K562 (cell line): ENCODE results near the gene SEC14L1. TPM values are rescaled to one million over a fixed set of nuclear protein-coding genes. Genes with fewer than 3 reads are reported as not detected.
A peak's percentile ranks its signal among the peaks of the same experiment; 100 is the strongest.

Source experiments
- BCL6 ChIP-seq: fragments of 250-450 bp; sonication (Bioruptor Pico); IDR thresholded peaks from 2 replicates; pipeline ENCODE4 v1.4.0; 2020
- CBX5 ChIP-seq: IDR thresholded peaks from 2 replicates; pipeline ENCODE4 v1.6.1; 2014; ENCODE audit warnings: low read depth, borderline replicate concordance
- MAFG ChIP-seq: fragments of 450-650 bp; conservative IDR thresholded peaks from 2 replicates; pipeline ENCODE4 v1.6.1; 2016; ENCODE audit warnings: missing genetic modification characterization, missing compliant biosample characterization
- NFE2 ChIP-seq: IDR thresholded peaks from 2 replicates; pipeline ENCODE4 v1.6.1; 2014; ENCODE audit warnings: antibody characterized with exemption, low read depth
- PCBP2 ChIP-seq: fragments of 200-400 bp; formaldehyde crosslinking; IDR thresholded peaks from 2 replicates; pipeline ENCODE4 v1.6.1; 2018; ENCODE audit warnings: low read length, low read depth, mild to moderate bottlenecking, moderate library complexity; ENCODE audit not compliant: poor library complexity, severe bottlenecking
- SFPQ ChIP-seq: fragments of 200-400 bp; formaldehyde crosslinking; IDR thresholded peaks from 2 replicates; pipeline ENCODE4 v1.6.1; 2017; ENCODE audit warnings: mild to moderate bottlenecking, low read depth, low read length, moderate library complexity
- SRSF1 ChIP-seq: fragments of 200-400 bp; formaldehyde crosslinking; IDR thresholded peaks from 2 replicates; pipeline ENCODE4 v1.6.1; 2017; ENCODE audit warnings: mild to moderate bottlenecking, low read depth, low read length, moderate library complexity
- STAG1 ChIP-seq: sonication (generic); formaldehyde crosslinking; IDR thresholded peaks from 2 replicates; pipeline ENCODE4 v1.5.0; 2020; ENCODE audit warnings: missing genetic modification reagents, borderline replicate concordance
- ZBTB11 ChIP-seq, 3 experiments: fragments of 200-800 bp in 1 of 3; fragments of 250-450 bp in 1 of 3; fragments of 450-650 bp in 1 of 3; sonication (Bioruptor Pico) in 1 of 3; sonication (Bioruptor generic) in 1 of 3; formaldehyde crosslinking in 1 of 3; IDR thresholded peaks; 2 replicates each; pipeline versions ENCODE4 v1.6.1 to v1.8.0; 2016 to 2022; ENCODE audit warnings: mild to moderate bottlenecking in 2 of 3, missing genetic modification characterization in 2 of 3, missing compliant biosample characterization in 1 of 3, moderate library complexity in 1 of 3
- ZKSCAN8 ChIP-seq: fragments of 200-800 bp; sonication (Bioruptor generic); IDR thresholded peaks from 2 replicates; pipeline ENCODE4 v1.6.1; 2016; ENCODE audit warnings: missing genetic modification characterization, missing compliant biosample characterization
- ZNF263 ChIP-seq: sonication (generic); formaldehyde crosslinking; IDR thresholded peaks from 2 replicates; pipeline ENCODE4 v1.8.0; 2022; ENCODE audit warnings: mild to moderate bottlenecking, missing genetic modification reagents, borderline replicate concordance
- ZNF407 ChIP-seq: fragments of 450-650 bp; IDR thresholded peaks from 2 replicates; pipeline ENCODE4 v1.6.1; 2016; ENCODE audit warnings: low read depth
- ZNF778 ChIP-seq: fragments of 450-650 bp; formaldehyde crosslinking; IDR thresholded peaks from 2 replicates; pipeline ENCODE4 v1.4.0; 2020; ENCODE audit warnings: mild to moderate bottlenecking, moderate library complexity
- ZNF79 ChIP-seq: fragments of 250-450 bp; sonication (Bioruptor Pico); IDR thresholded peaks from 2 replicates; pipeline ENCODE4 v1.4.0; 2020; ENCODE audit warnings: low read depth, mild to moderate bottlenecking, moderate library complexity
- polyA plus RNA-seq, 8 experiments: library from polyadenylated mRNA; depleted of rRNA in 4 of 8; stranded (reverse) in 5 of 8; unstranded in 3 of 8; fragments of >200 nt; fragmentation: Nextera tagmentation in 2 of 8; fragmentation: Illumina TruSeq in 1 of 8; extraction: Ambion mirVana in 2 of 8; extraction: Trizol in 1 of 8; gene quantifications; 2 replicates each; pipeline versions ENCODE4 v1.2.1 to v1.2.3, GENCODE V29; 2011 to 2014; ENCODE audit warnings: inconsistent platforms in 1 of 8, missing spikeins in 1 of 8
- total RNA-seq, 7 experiments: library from RNA; depleted of rRNA in 6 of 7; stranded (reverse); fragments of >200 nt in 6 of 7; fragmentation: Illumina TruSeq in 2 of 7; extraction: Trizol in 2 of 7; gene quantifications; 2 replicates each; pipeline versions ENCODE4 v1.2.1 to v1.2.3, GENCODE V29; 2011 to 2021; ENCODE audit warnings: low replicate concordance in 1 of 7

Gene SEC14L1
- total and polyA plus RNA-seq, 9 of the 15 experiments (the other 6 are each of a cell fraction or from before 2014, with no cell fraction given), result 3.1 to 39.7 (median 15.2) TPM

GRCh38 chr17:77109159-77109759 lies 31.5 kb upstream of the SEC14L1 start (continued):
- TF ChIP-seq BCL6 (CRISPR knock-in tag) (peak; percentile 71; the same call in 1 of the 2 replicates), ZNF263 (no peak), ZNF79 (CRISPR knock-in tag) (0 out of 2 replicates have a peak, but pooled peaks have one; percentile 68), ZBTB11 (CRISPR knock-in tag; IDR thresholded peaks at IDR 0.05) (peak in 1 of 3 experiments; percentile 75; a peak in 2 of 6 replicates), PCBP2 (no peak), ZKSCAN8 (CRISPR knock-in tag) (peak; percentile 88), ZNF778 (CRISPR knock-in tag) (no peak), CBX5 (no peak), ZNF407 (no peak), SRSF1 (no peak), SFPQ (no peak), NFE2 (no peak), STAG1 (no peak), MAFG (no peak)
